ENCODE results near the gene MARCHF4. TPM values are rescaled to one million over a fixed set of nuclear protein-coding genes. Genes with fewer than 3 reads are reported as not detected.

The MARCHF4 gene
- total and polyA plus RNA-seq, 9 of the 15 experiments (the other 6 are each of a cell fraction or from before 2014, with no cell fraction given): 0.05 TPM; not detected in 8

DNA sequence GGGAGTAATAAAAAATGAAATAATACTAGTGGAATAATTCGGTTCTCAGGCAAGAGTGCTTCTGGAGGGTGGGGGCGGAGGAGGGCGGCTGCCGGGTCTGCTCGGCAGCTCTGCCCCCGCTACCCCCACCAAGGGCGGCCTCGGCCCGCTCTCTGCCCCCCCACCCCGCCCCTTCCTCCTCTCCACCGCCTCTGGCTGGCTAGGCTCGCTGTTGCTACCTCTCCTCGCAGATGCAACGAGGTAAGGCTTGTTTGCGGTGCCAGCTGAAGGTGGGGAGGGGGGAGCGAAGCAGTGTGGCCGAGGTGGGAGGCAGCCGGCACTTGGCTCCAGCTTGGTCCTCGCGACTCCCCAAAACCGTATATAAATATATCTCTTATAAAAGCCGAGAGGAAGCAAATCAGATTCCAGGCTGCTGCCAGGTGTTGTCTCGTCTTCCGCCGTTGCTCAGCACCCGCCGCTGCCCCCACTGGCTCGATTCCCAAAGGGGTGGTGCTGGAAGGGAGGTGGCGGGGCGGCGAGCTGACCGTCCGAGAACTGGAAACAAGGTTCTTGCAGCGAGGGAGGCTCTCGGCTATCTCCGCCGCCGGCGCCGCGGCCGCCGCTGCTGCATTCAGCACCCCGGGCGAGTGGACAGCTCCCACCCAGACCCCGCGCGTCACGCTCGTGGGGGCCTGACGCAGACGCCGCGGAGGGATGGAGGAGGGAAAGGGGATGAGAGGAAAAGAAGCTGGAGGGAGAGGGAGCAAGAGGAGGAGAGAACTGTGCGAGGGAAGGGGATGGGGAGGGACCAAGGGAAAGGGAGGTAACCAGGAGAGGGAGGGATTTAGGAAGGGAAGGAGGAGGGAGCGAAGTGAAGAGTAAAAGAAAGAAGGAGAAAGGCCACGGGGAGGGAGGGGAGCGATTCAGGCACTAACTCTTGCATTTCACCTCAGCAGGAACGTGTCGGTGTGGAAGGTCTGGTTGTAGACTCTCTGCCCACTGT, at the start of gene MARCHF4 (continued):
- TF ChIP-seq NKRF (IDR thresholded peaks at IDR 0.05; ENCODE audit: borderline replicate concordance): peak; percentile 31; the same call in 1 of the 2 replicates
- TF ChIP-seq ZNF644 (tag; IDR thresholded peaks at IDR 0.05; ENCODE audit: low read depth): 0 out of 2 replicates have a peak, but pooled peaks have one; percentile 44
- TF ChIP-seq TCF3 (CRISPR knock-in tag; IDR thresholded peaks at IDR 0.05): 0 out of 2 replicates have a peak, but pooled peaks have one; percentile 38
- TF ChIP-seq, protein P1, sequence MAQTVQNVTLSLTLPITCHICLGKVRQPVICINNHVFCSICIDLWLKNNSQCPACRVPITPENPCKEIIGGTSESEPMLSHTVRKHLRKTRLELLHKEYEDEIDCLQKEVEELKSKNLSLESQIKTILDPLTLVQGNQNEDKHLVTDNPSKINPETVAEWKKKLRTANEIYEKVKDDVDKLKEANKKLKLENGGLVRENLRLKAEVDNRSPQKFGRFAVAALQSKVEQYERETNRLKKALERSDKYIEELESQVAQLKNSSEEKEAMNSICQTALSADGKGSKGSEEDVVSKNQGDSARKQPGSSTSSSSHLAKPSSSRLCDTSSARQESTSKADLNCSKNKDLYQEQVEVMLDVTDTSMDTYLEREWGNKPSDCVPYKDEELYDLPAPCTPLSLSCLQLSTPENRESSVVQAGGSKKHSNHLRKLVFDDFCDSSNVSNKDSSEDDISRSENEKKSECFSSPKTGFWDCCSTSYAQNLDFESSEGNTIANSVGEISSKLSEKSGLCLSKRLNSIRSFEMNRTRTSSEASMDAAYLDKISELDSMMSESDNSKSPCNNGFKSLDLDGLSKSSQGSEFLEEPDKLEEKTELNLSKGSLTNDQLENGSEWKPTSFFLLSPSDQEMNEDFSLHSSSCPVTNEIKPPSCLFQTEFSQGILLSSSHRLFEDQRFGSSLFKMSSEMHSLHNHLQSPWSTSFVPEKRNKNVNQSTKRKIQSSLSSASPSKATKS (CRISPR knock-in tag; IDR thresholded peaks at IDR 0.05): no peak
- no peak for TF ChIP-seq ZNF398 (CRISPR knock-in tag; IDR thresholded peaks at IDR 0.05)
- peak in 1 of 2 experiments; percentile 82; a peak in 1 of 4 replicates for TF ChIP-seq TEAD1 (CRISPR knock-in tag; IDR thresholded peaks at IDR 0.05)
- TF ChIP-seq, protein P2, sequence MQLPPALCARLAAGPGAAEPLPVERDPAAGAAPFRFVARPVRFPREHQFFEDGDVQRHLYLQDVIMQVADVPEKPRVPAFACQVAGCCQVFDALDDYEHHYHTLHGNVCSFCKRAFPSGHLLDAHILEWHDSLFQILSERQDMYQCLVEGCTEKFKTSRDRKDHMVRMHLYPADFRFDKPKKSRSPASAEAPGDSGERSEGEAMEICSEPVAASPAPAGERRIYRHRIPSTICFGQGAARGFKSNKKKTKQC (CRISPR knock-in tag; IDR thresholded peaks at IDR 0.05): peak; percentile 98
- no peak for TF ChIP-seq KLF10 (CRISPR knock-in tag; IDR thresholded peaks at IDR 0.05)
- peak; percentile 54; the same call in 1 of the 2 replicates for TF ChIP-seq ZNF431 (CRISPR knock-in tag; IDR thresholded peaks at IDR 0.05)
- TF ChIP-seq, protein P3, sequence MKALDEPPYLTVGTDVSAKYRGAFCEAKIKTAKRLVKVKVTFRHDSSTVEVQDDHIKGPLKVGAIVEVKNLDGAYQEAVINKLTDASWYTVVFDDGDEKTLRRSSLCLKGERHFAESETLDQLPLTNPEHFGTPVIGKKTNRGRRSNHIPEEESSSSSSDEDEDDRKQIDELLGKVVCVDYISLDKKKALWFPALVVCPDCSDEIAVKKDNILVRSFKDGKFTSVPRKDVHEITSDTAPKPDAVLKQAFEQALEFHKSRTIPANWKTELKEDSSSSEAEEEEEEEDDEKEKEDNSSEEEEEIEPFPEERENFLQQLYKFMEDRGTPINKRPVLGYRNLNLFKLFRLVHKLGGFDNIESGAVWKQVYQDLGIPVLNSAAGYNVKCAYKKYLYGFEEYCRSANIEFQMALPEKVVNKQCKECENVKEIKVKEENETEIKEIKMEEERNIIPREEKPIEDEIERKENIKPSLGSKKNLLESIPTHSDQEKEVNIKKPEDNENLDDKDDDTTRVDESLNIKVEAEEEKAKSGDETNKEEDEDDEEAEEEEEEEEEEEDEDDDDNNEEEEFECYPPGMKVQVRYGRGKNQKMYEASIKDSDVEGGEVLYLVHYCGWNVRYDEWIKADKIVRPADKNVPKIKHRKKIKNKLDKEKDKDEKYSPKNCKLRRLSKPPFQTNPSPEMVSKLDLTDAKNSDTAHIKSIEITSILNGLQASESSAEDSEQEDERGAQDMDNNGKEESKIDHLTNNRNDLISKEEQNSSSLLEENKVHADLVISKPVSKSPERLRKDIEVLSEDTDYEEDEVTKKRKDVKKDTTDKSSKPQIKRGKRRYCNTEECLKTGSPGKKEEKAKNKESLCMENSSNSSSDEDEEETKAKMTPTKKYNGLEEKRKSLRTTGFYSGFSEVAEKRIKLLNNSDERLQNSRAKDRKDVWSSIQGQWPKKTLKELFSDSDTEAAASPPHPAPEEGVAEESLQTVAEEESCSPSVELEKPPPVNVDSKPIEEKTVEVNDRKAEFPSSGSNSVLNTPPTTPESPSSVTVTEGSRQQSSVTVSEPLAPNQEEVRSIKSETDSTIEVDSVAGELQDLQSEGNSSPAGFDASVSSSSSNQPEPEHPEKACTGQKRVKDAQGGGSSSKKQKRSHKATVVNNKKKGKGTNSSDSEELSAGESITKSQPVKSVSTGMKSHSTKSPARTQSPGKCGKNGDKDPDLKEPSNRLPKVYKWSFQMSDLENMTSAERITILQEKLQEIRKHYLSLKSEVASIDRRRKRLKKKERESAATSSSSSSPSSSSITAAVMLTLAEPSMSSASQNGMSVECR (CRISPR knock-in tag; IDR thresholded peaks at IDR 0.05): peak; percentile 73; the same call in 1 of the 2 replicates
- peak; percentile 77 for TF ChIP-seq ZNF766 (CRISPR knock-in tag; conservative IDR thresholded peaks at IDR 0.05)
- no peak for TF ChIP-seq ADNP (tag; IDR thresholded peaks at IDR 0.05)

Data from K562 (cell line).